Measurements from ENCODE around the gene NIFK. TPM values are rescaled to one million over a fixed set of nuclear protein-coding genes. Genes with fewer than 3 reads are reported as not detected.

The NIFK gene
- total and polyA plus RNA-seq, 2 donors (not counting 3 experiments of a cell fraction or from before 2014, with no cell fraction given): 10.7 to 59.7 TPM

DNA sequence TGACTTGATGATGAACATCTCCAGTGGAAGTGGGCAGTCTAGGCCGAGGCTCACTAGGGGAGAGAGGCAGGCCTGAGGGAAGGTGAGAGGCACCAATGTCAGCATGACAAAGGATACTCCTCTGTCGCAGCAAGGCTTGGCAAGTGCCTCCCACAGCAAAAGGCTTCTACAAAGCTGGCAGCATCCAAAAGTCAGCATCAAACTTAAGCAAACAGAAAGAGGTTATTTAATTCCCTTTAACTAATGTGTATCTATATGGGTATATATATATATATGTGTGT is 41.6 kb downstream of the NIFK start:
- intact Hi-C loops (cut with micrococcal nuclease) (no loop called here), dilution Hi-C loops (cut with MboI; ENCODE audit: extremely low pct_ligation_motif_present, low sequenced_read_pairs) (no loop called here)
- Histone ChIP-seq H3K9me3 (replicated peaks; ENCODE audit: control insufficient read depth, insufficient read depth, low read length) (no peaks in the 10 kb centered on the region), H3K79me2 (ENCODE audit: control insufficient read depth, insufficient read depth, low read length) (no peaks in the 10 kb centered on the region), H4K20me1 (replicated peaks; ENCODE audit: control insufficient read depth, extremely low read depth, insufficient read depth, low read length) (no peaks in the 10 kb centered on the region), H3K9ac (replicated peaks; ENCODE audit: extremely low read depth, insufficient read depth, low read length) (no peak overlapping the region), H3K27me3 (ENCODE audit: control insufficient read depth in 2 of 2, insufficient read depth in 2 of 2, low read length in 2 of 2) (no peaks in the 10 kb centered on the region), H3K36me3 (ENCODE audit: control insufficient read depth in 2 of 2, extremely low read depth in 1 of 2, insufficient read depth in 2 of 2, low read length in 2 of 2) (no peaks in the 10 kb centered on the region), H3K4me3 (replicated peaks in 1 of 3; ENCODE audit: insufficient read depth in 1 of 3, low read depth in 1 of 3, low read length in 3 of 3) (no peak overlapping the region), H3K9me1 (replicated peaks; ENCODE audit: control insufficient read depth, extremely low read depth, insufficient read depth, low read length) (no peaks in the 10 kb centered on the region), H3K4me2 (ENCODE audit: insufficient read depth, low read length) (no peak overlapping the region), H3K27ac (ENCODE audit: insufficient read depth, low read depth, low read length) (no peak overlapping the region), H2AFZ (ENCODE audit: low read depth, low read length) (no peak overlapping the region), H3K4me1 (ENCODE audit: control insufficient read depth, extremely low read depth, insufficient read depth, low read length) (peaks cover 20% of the 10 kb centered on the region)
- TF ChIP-seq EZH2 (IDR thresholded peaks at IDR 0.05; ENCODE audit: borderline replicate concordance, low read depth, low read length, severe bottlenecking) (no peak), POLR2AphosphoS5 (IDR thresholded peaks at IDR 0.05; ENCODE audit: insufficient read depth, low read depth, low read length) (no peak), GATA2 (IDR thresholded peaks at IDR 0.05; ENCODE audit: insufficient read depth, insufficient read length, low read depth, low read length) (no peak), MYC (IDR thresholded peaks at IDR 0.05; ENCODE audit: low read depth, low read length) (no peak), JUN (IDR thresholded peaks at IDR 0.05; ENCODE audit: borderline replicate concordance, insufficient read depth, insufficient read length, low read depth) (no peak), POLR2A (IDR thresholded peaks at IDR 0.05; ENCODE audit: low read depth, low read length) (no peak), FOS (IDR thresholded peaks at IDR 0.05; ENCODE audit: borderline replicate concordance, insufficient read depth, low read length) (no peak)
- TF ChIP-seq, protein P1, sequence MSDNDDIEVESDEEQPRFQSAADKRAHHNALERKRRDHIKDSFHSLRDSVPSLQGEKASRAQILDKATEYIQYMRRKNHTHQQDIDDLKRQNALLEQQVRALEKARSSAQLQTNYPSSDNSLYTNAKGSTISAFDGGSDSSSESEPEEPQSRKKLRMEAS (IDR thresholded peaks at IDR 0.05; ENCODE audit: insufficient read depth, insufficient read length): no peak
- TF ChIP-seq, protein P2, sequence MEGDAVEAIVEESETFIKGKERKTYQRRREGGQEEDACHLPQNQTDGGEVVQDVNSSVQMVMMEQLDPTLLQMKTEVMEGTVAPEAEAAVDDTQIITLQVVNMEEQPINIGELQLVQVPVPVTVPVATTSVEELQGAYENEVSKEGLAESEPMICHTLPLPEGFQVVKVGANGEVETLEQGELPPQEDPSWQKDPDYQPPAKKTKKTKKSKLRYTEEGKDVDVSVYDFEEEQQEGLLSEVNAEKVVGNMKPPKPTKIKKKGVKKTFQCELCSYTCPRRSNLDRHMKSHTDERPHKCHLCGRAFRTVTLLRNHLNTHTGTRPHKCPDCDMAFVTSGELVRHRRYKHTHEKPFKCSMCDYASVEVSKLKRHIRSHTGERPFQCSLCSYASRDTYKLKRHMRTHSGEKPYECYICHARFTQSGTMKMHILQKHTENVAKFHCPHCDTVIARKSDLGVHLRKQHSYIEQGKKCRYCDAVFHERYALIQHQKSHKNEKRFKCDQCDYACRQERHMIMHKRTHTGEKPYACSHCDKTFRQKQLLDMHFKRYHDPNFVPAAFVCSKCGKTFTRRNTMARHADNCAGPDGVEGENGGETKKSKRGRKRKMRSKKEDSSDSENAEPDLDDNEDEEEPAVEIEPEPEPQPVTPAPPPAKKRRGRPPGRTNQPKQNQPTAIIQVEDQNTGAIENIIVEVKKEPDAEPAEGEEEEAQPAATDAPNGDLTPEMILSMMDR (IDR thresholded peaks at IDR 0.05; ENCODE audit: extremely low read depth in 1 of 2, insufficient read depth in 1 of 2, low read depth in 1 of 2, low read length in 2 of 2): no peak
- BruUV-seq (replicated peaks): no TSS peak
- ChIA-PET POLR2A (no interaction called here), CTCF (interaction anchor here (1.6 kb wide), 1 partner anchor 98 kb away, joined by 4 read pairs; no protein-coding TSS in a partner anchor)
- no peak for FAIRE-seq
- DNase-seq (ENCODE audit: low read depth, low spot score): no peak

Measured in endothelial cell of umbilical vein (primary cell).